ENCODE measurements around the gene CEP89.
"Not testable (repeated sequence)": the region's sequence is repeated elsewhere in the genome, so short reads cannot be mapped to it uniquely, and the experiment has no call there.

Gene CEP89

GRCh38 chr19:32945260-32945659, 26.5 kb downstream of the CEP89 start:
- no peak for DNase-seq

- DNase-seq = not testable (repeated sequence)
These were observed 30.5 kb downstream of the CEP89 start for GRCh38 chr19:32941273-32941672.

DNA sequence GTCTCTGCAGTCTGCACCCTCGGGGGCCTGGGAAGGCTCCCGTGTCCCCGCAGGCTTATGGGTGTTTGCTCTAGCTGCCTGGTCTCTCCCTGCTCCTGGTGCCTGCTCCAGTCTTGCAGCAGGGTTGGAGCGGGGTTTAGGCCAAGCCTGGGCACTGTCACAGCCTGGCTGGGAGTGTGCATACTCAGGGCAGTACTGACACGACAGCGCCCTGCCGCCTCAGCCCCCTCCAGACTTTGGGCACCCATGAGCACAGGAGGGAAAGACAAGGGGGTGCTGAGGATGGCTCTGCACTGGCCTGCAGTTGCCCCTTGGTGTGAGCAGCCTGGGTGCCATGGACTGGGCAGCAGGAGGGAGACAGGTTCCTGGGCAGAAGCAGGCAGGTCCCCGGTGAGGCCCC, 35.7 kb downstream of the CEP89 start:
- no peak for DNase-seq

GRCh38 chr19:32935629-32936028, 36.1 kb downstream of the CEP89 start:
- DNase-seq = no peak

- no peak for DNase-seq
These were observed 38.2 kb downstream of the CEP89 start for GRCh38 chr19:32933571-32933970.

GRCh38 chr19:32930567-32930966, 41.2 kb downstream of the CEP89 start:
- DNase-seq = no peak

GRCh38 chr19:32928806-32929205, 43.0 kb downstream of the CEP89 start:
- DNase-seq = no peak

DNA sequence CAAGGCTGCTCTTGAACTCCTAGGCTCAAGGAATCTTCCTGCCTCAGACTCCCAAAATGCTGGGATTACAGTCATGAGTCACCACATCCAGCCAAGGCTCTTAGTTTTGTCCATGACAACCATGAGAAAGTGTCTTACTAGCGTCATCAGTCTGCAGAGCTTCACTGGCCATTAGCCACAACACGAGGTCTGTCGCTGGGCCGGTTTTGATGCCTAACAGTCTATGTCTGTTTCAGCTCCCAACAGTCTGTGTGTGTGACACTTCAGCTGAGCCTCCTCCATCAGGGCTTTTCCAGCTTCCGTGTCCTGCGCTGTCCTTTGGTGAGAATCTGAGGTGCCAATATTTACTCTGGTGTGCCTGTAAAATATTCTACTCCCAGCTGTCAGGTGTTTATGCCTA, 47.6 kb downstream of the CEP89 start:
- DNase-seq = no peak

- DNase-seq = peak; percentile 6 to 32
These were observed 50.1 kb downstream of the CEP89 start for GRCh38 chr19:32921624-32922023.

DNA sequence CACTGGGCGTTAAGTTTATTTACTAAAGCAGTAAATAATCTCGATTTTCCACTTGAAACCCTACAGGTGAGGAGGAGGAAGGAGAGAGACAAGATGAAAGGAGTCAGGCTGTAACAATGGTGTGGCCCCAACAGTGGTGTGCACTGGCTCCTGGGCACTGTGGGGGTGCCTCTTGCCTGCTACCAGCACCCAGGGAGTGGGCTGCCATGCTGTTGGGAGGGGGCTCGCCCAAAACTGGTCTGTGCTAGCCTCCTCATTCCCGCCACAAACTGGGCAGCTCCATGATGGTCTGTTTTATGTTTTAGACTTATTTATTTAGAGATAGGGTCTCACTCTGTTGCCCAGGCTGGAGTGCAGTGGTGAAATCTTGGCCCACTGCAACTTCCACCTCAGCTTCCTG, 52.4 kb downstream of the CEP89 start:
- no peak for DNase-seq

GRCh38 chr19:32917616-32917996, 54.2 kb downstream of the CEP89 start:
- no peak for DNase-seq

- DNase-seq = no peak
These were observed 54.7 kb downstream of the CEP89 start for GRCh38 chr19:32916969-32917615.

GRCh38 chr19:32914879-32915660, 56.7 kb downstream of the CEP89 start:
- no peak for DNase-seq

GRCh38 chr19:32911467-32911866, 60.3 kb downstream of the CEP89 start:
- no peak for DNase-seq

DNA sequence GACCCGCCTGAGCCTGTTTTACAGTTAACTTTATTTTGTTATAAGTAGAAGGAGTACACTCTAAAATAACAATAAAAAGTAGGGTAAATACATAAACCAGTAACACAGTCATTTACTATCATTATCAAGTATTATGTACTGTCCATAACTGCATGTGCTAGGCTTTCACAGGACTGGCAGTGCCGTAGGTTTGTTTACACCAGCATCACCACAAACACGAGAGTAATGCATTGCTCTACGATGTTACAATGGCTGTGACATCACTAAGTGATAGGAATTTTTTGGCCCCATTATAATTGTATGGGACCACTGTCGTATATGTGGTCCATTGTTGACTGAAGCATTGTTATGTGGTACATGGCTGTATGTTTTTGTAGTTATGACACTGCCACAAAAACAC, 60.9 kb downstream of the CEP89 start:
- DNase-seq = no peak

DNA sequence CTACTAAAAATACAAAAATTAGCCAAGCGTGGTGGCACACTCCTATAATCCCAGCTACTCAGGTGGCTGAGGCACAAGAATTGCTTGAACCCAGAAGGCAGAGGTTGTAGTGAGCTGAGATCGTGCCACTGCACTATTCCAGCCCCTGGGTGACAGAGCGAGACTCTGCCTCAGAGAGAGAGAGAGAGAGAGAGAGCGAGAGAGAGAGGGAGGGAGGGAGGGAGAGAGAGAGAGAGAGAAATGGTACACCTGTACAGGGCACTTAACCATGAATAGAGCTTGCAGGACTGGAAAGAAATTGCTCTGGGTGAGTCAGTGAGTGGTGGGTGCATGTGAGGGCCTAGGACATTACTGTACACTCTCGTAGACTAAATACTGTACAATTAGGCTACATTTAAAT, 61.7 kb downstream of the CEP89 start:
- DNase-seq = no peak

GRCh38 chr19:32909257-32909656, 62.5 kb downstream of the CEP89 start:
- DNase-seq = no peak

- no peak for DNase-seq
These were observed 63.0 kb downstream of the CEP89 start for GRCh38 chr19:32908641-32909190.

GRCh38 chr19:32902448-32902847, 69.3 kb downstream of the CEP89 start:
- no peak for DNase-seq

GRCh38 chr19:32901504-32902161, 70.1 kb downstream of the CEP89 start:
- no peak for DNase-seq

DNA sequence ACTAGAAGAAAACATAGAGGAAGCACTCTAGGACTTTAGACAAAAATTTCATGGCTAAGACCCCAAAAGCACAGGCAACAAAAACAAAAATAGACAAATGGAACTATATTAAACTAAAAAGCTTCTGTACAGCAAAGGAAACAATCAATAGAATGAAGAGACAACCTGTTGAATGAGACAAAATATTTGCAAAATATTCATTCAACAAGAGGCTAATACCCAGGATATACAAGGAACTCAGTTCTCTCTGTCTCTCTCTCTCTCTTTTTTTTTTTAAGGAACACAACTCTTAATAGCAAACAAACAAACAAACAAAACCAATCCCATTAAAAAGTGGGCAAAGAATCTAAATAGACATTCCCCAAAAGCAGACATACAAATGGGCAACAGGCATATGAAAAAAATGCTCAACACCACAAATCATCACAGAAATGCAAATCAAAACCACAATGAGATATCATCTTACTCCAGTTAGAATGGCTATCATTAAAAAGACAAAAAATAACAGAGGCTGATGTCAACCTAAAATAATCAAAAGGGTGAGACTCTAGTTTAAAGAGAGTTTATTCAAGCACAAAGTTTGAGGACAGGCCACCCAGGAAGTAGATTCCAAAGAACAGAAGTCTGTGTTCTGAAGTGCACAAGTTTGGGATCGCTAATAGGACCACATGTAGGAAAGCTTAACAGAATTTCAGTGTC, 75.1 kb downstream of the CEP89 start:
- no peak for DNase-seq

- DNase-seq = no peak
These were observed 76.4 kb downstream of the CEP89 start for GRCh38 chr19:32895384-32895783.

GRCh38 chr19:32891609-32892008, 80.1 kb downstream of the CEP89 start:
- no peak for DNase-seq

Measured in activated CD4-positive, alpha-beta T cell treated with anti-CD3 and anti-CD28 coated beads, Interleukin-2, amount 50 U/mL, for 48 hours (primary cell).